GM18520 (cell line): ENCODE data around the gene GRID1.

Source experiments
- ATAC-seq: cut with Tn5 transposase; IDR thresholded peaks from one replicate; pipeline ENCODE4 v1.9.1; 2021; ENCODE audit not compliant: unreplicated experiment

Gene GRID1

DNA sequence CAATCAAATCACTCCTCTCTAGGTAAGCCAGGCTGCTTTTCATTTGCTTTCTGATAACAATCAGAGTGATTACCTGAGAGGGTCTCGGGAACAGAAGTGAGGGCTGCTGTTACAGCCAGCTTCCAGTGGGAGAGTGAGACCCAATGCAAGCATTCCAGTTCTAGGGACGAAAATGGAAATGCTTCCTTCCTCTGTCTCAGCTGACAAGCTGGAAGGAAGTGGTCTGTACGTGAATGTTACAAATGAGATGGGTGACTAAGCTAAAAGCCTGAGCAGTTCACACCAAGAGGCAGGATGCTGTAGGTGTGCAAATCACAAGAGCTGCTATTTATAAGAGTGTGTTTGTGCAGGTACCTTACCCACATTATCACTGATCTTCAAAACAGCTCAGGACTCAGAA is 772.4 kb downstream of the GRID1 start:
- ATAC-seq, result no peak

DNA sequence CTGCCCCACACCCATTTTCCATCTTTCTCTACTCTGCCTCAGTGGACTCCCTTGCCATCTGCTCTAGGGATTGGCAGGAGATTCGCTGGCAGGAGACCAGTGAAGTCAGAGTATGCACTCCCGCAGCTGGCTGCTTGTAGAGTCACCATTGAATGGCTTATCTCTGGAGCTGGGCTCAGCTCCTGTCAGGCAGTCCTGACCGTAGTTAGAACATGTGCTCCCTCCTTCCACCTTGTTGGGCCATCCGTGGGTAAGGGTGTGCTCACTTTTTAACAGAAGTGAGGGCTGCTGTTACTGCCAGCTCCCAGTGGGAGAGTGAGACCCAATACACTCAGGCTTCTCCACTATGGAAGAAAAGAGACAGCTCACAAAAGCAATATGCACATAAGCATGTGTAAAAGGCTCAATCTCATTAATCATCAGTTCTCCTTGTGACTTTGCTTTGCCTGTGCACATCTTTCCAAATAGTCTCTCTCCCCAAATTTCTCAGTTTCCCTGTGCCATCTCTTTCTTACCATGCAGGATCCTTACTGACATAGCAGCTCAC is 773.3 kb downstream of the GRID1 start:
- ATAC-seq, result no peak

DNA sequence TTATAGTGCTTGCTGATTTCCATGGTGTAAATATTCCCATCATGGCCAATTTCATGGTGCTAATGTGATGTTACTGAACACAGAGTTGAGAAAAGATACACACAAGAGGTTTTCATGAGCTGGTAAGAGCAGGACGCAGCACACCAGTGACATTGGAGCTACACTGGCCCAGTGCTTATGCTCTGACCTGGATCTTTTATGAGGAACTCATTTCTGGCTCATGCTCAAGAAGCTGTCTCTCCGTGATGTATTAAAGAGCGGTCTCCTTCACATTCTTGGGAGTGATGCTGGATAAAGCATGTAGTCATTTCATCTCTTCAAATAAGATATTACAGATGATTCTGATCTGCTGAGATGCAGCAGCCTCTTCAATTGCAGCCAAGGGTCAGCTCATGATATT is 785.2 kb downstream of the GRID1 start:
- no peak for ATAC-seq

DNA sequence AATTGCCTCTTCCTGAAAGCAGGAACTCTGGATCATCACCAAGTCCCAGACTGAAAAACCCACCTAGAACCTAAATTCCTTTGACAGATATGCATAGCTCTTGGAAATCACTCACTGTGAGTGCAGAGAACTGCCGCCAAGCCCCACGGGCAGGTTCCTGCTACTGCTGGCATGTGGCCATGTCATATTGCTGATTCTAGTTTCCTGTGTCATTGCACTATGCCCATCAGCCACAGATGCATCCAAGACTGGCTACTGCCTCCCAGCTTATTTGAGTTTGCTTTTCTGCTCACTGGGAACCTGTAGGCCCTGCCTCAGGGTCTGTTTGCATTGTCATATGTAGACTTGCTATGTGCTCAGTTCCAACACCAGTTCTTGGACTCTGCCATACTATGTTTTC is 786.0 kb downstream of the GRID1 start:
- ATAC-seq, result no peak

DNA sequence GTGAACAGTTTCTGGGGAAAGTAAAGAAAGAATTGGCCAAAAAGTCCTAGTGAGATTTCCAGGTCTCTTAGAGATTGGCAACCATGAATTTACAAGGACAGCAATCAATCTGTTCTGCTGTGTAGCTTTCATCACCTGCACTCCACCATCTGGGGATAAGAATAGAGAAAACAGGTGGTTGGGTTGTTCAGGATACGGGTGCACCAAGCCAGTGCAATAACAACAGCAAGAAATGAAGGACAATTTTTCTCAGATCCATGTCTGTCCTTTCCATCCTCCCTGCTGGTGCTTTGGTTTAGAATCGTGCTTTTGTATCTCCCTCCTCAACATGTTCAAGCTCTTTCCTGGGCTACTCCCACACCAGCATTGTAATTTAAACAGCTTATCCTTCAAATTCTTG is 787.7 kb downstream of the GRID1 start:
- ATAC-seq, result no peak

DNA sequence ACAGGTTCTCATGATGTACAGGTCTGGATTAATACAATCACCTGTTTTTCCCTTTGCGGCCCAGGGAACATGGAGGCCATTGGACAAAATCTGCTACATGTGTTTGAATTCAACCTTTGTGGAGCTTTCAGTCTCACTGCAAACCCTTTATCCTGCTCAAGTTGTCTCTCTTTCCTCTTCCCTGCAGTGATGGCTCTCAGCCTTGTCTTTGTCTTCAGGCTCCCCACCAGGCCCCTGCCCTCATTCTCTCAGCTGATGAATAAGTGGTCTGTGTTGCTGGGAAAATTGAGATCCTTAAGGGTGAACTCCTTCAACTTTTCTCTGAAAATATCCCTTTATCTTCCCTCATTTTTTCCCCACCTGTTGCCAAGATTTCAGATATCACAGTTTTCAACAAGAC is 791.2 kb downstream of the GRID1 start:
- no peak for ATAC-seq

DNA sequence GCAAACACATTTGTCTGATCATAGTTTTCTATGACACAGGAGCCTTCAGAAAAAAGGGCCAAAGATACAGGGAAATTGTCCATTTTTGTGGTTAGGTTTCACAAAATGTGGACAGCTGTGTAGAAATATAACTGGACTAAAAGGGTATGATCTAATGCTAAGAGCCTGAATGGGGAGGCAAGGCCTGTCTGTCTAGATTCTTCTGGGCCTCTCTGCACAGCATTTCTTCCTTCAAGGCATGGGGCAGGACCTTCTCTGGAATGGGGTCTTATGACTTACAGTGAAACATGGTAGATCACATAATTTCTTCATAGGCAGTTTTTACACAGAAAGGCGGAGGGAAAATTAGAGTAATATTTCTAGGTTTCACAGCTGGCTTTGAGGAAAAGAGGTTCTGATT is 795.7 kb downstream of the GRID1 start:
- no peak for ATAC-seq

DNA sequence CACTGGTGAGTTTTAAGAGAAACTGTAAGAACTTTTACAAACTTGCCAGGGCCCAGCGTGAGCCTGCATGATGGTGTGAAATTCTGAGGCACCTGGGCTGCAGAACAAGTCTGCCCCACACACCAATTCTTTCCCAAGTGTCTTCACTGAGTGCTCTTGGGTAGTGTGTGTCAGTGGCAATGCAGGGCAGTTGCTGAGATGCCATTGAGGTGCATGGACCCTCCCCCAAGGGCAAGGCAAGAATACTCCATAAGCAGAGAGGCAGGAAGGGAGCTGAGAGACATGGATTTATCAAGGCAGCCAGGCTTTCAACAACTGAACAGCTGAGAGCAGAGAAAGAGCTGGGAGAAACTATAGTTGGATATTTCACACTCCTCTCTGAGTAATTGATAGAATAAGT is 801.2 kb downstream of the GRID1 start:
- ATAC-seq, result no peak

DNA sequence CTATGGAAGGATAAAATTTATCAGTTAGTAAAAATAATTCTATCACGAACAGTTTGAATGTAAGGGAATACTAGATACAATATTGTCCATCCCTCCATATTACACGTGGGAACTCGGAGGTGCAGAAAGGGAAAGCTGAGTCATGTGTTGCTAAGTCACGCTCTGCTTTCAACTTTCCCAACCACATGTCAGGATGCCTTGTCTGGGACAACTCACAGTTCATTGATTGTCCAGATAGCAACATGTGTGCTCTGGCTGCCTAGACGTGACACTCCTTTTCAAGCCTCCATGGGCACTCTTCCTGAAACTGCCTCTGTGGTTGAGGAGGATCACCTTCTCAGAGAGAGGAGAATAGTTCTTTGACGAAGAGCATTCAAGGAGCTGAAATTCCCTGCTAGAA is 808.1 kb downstream of the GRID1 start:
- ATAC-seq, result no peak

DNA sequence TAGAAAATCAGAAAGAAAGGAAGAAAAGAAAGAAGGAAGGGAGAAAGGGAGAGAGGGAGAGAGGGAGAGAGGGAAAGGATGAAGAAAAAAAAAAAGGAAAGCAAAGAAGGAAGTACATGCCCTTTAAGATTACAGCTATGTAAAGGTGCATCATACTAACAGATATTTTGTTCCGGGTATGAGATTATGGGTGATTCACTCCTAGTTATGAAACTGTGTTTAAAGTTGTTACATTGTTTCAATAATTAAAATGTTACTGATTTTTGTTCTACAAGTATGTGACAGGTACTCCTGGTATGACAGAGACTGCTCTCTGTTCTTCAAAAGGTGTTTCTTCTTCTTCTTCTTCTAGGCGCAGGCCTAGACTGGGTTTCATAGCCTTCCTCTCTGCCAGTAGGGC is 808.9 kb downstream of the GRID1 start:
- ATAC-seq, result no peak

DNA sequence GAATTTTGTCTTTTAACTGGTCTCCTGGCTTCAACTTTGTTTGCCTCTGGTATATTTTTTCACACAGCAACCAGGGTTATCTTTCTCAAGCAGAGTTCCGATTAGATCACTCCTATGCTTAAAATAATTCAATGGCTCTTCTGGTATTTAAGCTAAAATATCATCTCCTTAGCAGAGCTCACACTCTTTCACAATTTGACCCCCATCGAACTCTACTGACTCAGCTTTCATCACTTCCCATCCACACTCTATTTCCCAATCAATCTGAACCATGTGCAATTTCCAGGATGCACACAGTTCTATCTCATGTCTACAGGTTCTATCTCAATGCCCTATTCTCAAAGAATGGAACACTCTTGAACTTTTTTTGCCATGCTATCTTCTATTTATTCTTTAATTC is 809.5 kb downstream of the GRID1 start:
- ATAC-seq, result no peak
